Measurements from ENCODE around the gene CCNYL1.

DNA sequence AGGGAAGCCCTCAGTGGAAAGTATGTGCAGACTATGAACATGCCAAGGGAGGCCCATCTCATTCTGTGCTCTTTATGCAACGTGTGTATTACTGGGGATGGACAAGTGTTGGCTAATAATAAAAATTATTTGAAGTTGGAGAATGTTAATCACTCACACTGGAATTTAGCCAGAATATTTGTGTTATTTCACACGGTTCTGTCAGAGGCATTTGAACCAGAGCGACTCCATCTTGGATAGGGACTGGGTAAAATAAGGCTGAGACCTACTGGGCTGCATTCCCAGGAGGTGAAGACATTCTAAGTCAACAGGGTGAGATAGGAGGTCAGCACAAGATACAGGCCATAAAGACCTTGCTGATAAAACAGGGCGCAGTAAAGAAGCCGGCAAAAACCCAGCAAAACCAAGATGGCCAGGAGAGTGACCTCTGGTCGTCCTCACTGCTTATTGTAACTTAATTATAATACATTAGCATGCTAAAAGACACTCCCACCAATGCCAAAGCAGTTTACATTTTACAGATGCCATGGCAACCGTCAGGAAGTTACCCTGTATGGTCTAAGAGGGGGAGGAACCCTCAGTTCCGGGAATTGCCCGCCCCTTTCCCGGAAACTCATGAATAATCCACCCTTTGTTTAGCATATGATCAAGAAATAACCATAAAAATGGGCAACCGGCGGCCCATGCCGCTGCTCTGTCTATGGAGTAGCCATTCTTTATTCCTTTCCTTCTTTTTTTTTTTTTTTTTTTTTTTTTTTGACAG, 60.8 kb downstream of the CCNYL1 start:
- no peak for TF ChIP-seq CTCF (IDR thresholded peaks at IDR 0.05)
- no peak for TF ChIP-seq POLR2A (IDR thresholded peaks at IDR 0.05)

Measured in thyroid gland (tissue), 4 donors.